HCT116 (cell line): ENCODE measurements around the gene POLN.

Experiments
- CEBPB ChIP-seq: IDR thresholded peaks from 2 replicates; pipeline ENCODE4 v1.6.1; 2012; ENCODE audit warnings: low read depth
- CTCF ChIP-seq, 3 experiments: fragments of 200-600 bp in 1 of 3; sonication (generic) in 1 of 3; IDR thresholded peaks in 2 of 3; conservative IDR thresholded peaks in 1 of 3; 2 replicates each; pipeline ENCODE4 v1.5.1; 2012 to 2017; ENCODE audit warnings: low read depth in 2 of 3, low read length in 2 of 3, antibody characterized with exemption in 1 of 3, borderline replicate concordance in 1 of 3, control low read depth in 1 of 3, mild to moderate bottlenecking in 1 of 3, mixed read lengths in 1 of 3, mixed run types in 1 of 3, moderate library complexity in 1 of 3; ENCODE audit not compliant: insufficient read depth in 1 of 3
- EZH2 ChIP-seq: fragments of 200-600 bp; sonication (generic); IDR thresholded peaks from 2 replicates; pipeline ENCODE4 v1.6.1; 2017; ENCODE audit warnings: antibody characterized with exemption, mixed run types

GRCh38 chr4:2168469-2169319 is 73.2 kb downstream of the POLN start:
- TF ChIP-seq CTCF (IDR thresholded peaks at IDR 0.05 in 2 of 3, conservative IDR thresholded peaks at IDR 0.05 in 1 of 3; ENCODE audit: borderline replicate concordance in 1 of 3, insufficient read depth in 1 of 3, low read depth in 2 of 3, low read length in 2 of 3) (peak in 2 of 3 experiments; percentile 6 to 53; a peak in 1 of 6 replicates), CEBPB (no peak), EZH2 (no peak)
